Fibroblast of peridontal ligament (primary cell): ENCODE results near the gene GSTA1.
A peak's percentile ranks its signal among the peaks of the same experiment; 100 is the strongest.

Experiments
- DNase-seq: peaks from one replicate; pipeline ENCODE4 v3.0.0-alpha.2; 2010; ENCODE audit errors: extremely low read depth

Gene GSTA1

GRCh38 chr6:52757651-52758338 lies 45.8 kb downstream of the GSTA1 start:
- DNase-seq = peak; percentile 65

GRCh38 chr6:52754443-52754842 lies 49.2 kb downstream of the GSTA1 start:
- DNase-seq = no peak

- peak; percentile 10 for DNase-seq
These were observed 50.5 kb downstream of the GSTA1 start for GRCh38 chr6:52753137-52753536.

GRCh38 chr6:52752310-52752709 lies 51.3 kb downstream of the GSTA1 start:
- DNase-seq = no peak

GRCh38 chr6:52749556-52750152 lies 54.0 kb downstream of the GSTA1 start:
- no peak for DNase-seq

GRCh38 chr6:52747301-52747700 lies 56.3 kb downstream of the GSTA1 start:
- peak; percentile 14 for DNase-seq

GRCh38 chr6:52746213-52746612 lies 57.4 kb downstream of the GSTA1 start:
- no peak for DNase-seq

GRCh38 chr6:52745764-52746201 lies 57.8 kb downstream of the GSTA1 start:
- no peak for DNase-seq

- no peak for DNase-seq
These were observed 61.7 kb downstream of the GSTA1 start for GRCh38 chr6:52741872-52742271.
